GM21723 (cell line): ENCODE measurements around the gene EIF2S2.

Experiments
- ATAC-seq: cut with Tn5 transposase; IDR thresholded peaks from one replicate; pipeline ENCODE4 v1.9.1; 2021; ENCODE audit warnings: mild to moderate bottlenecking, moderate library complexity; ENCODE audit not compliant: unreplicated experiment

The EIF2S2 gene

DNA sequence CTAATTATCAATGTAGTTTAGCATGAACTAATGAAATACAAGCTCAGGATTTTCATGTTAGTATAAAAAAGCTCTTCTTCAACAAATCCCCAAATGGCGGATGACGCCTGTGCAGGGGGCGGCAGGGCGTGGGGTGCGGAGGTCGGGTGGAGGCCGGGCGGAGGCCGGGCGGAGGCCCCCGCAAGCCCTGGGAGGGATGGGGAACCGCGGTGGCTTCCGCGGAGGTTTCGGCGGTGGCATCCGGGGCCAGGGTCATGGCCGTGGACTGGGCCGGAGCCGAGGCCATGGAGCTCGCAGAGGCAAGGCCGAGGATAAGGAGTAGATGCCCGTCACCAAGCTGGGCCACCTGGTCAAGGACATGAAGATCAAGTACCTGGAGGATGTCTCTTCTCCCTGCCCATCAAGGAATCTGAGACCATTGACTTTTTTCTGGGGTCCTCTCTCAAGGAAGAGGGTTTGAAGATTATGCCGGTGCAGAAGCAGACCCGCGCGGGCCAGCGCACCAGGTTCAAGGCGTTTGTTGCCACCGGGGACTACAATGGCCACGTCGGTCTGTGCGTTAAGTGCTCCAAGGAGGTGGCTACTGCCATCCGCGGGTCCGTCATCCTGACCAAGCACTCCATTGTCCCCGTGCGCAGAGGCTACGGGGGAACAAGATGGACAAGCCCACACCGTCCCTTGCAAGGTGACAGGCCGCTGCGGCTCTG is 10.4 kb upstream of the EIF2S2 start:
- no peak for ATAC-seq

DNA sequence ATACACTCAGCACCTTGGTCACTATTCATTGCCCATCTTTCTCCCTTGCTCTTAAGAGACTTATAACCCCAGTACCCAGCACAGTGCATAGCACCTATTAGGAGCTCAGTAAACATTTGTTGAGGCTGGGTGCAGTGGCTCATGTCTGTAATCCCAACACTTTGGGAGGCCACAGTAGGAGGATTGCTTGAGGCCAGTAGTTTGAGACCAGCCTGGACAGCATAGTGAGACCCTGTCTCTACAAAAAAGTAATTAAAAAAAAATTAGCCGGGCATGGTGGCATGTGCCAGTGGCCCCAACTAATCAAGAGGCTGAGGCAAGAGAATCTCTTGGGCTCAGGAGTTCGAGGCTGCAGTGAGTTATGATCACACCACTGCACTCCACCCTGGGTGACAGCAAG is 8.2 kb upstream of the EIF2S2 start:
- ATAC-seq = no peak

DNA sequence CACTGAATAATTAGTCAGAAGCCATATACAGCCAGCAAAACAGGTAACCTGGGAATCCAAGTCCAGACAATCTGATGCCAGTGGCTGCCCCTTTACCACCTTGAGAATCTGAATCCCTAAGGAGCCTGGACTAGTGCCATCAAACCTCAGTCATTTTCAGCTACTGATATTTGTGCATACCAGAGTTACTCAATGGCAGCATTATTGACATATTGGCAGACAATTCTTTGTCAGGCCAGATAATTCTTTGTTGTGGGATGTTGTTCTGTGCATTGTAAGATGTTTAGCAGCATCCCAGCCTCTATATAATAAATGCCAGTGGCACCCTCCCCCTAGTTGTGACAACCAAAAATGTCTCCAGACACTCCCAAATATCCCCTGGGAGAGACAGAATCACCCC is 3.2 kb upstream of the EIF2S2 start:
- ATAC-seq = no peak

DNA sequence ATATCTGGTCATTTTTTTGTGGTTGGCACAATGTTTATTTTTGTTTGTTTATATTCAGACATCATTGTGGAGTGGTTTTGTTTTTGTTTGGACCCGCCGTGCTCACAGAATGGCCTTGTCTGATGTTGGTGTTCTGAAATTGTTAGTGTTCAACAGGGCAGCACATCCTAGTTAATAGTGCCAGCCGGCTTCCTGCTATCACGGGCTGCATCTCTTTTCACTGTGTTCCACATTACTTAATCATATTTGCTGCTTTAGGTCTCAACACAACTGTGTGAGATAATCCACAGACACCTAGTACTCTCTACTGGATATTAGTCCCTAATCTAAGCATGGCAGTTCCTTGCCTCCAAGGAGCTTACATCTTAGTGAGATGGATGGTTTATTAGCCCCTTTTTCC is 2.8 kb upstream of the EIF2S2 start:
- no peak for ATAC-seq

DNA sequence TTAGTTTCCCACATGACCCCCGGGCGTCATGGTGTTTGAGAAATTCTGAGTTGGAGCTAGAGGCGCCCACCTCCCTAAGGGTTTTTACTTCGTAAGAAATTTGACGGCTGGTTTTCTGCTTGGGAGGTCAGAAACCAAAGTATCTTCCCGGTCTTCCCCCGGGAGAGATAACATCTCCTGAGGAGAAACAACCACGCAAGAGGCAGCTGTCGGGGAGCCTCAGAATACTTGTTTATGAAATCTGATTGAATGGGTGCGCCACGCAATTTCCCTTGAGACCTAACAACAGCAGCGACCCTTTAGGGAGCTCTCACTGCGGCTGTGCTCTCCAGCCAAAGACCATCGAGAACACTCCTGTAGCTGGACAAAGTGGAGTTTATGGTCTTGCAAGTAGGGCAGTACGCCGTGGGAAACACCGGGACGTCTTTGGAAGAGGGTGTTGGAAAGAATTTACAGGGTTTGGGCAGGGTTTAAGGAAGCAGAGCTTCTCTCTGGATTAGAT is 608 bp upstream of the EIF2S2 start:
- ATAC-seq = no peak

DNA sequence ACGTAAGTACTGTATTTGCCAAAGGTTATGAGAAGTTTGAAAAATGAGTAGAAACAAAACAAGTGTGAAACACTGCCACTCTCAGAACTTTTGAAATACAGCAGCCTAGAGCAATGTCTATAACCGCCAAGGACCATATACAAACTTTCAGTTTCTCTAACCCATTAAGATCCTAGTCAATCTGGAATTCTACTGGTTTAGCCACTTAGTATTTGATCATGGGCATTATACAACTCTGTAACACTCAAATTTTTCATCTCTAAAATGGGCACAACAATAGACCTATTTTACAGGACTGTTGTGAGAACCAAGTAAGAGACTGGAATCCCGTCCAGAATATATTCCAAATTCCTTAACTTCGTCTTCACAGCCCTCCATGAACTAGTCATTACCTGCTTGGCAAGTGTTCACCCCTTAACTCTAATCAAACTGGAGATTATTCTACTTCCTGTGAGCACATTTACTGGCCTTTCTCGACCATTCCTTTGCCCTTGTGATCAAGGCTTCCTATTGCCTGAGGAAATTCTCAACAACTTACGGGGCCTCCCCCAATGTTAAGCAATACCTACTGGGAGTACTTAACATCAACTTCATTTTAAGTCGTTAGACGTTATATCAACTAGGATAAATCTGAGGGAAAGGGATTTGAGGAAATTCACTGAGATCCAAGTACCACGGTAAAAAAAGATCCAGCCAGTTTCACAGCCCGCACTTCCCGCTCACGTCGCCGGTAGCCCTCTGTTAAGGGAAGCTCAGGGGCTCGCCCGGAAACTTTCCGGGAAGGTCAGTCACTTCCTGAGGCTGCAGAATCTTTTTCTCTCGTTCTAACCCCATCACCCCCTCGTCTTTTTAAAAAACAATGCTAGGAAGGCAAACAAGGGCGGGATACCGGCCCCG is 1.1 kb downstream of the EIF2S2 start:
- no peak for ATAC-seq

DNA sequence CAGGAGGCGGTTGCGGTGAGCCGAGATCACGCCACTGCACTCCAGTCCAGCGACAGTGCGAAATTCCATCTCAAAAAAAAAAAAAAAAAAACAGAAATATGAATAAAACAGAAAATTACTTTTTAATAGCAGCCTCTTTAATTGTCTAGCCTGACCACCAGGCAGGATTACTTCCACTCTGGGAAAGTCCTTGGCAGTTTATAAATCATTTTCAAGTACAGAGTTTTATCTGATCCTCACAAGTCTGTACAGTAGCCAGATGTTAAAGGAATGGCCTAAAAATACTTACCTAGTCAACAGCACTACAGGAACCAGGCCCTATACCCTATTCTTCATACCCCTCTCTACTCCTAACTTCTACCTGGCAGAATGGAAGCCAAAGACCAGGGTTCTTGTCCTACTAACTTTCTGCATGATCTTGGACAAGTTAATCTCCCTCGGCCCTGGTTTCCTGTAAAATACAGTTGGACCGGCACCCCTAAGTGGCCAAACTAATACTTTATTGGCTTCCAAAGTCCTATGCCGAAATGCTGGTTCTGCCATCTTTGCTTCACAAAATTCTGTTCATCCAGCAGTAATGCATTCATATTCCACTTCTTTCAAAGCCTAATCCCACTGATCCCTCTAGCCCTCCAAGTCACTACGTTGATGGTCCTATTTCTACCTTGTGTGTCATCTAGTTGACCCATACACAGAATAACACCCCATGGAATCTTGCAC is 1.9 kb downstream of the EIF2S2 start:
- no peak for ATAC-seq

DNA sequence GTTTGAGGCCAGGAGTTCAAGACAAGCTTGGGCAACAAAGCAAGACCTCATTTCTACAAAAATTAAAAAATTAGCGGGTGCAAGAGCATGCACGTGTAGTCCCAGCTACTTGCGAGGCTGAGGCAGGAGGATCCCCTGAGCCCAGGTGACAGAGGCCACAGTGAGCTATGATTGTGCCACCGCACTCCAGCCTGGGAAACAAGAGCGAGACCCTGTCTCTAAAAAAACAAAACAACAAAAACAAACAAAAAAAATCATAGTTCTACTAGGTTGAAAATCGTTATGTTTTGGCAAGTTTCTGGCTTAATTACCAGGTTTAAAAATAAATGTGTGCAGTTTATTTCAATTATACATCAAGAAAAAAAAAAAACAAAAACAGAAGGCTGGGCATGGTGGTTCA is 2.6 kb downstream of the EIF2S2 start:
- no peak for ATAC-seq

DNA sequence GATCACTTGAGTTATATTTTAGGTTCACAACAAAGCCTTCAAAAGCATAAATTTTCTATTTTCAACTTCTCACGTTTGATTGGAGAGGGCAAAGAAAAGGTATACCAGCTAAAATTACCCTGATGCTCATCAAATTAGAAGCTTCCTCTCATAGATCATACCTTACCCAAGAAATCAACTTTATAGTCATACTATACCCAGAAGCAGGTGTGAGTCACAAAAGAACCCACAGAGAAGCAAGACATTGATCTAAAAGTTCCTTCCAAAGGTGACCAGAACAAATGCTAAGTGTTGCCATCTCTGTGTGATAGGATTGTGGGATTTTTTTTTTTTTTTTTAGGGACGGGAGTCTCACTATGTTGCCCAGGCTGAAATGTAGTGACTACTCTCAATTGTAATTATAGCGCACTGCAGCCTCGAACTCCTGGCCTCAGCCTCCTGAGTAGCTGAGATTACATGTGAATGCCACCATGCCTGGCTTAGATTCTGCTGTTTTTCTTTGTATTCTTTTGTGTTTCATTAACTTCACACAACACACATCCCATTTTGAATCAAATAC is 3.3 kb downstream of the EIF2S2 start:
- no peak for ATAC-seq

DNA sequence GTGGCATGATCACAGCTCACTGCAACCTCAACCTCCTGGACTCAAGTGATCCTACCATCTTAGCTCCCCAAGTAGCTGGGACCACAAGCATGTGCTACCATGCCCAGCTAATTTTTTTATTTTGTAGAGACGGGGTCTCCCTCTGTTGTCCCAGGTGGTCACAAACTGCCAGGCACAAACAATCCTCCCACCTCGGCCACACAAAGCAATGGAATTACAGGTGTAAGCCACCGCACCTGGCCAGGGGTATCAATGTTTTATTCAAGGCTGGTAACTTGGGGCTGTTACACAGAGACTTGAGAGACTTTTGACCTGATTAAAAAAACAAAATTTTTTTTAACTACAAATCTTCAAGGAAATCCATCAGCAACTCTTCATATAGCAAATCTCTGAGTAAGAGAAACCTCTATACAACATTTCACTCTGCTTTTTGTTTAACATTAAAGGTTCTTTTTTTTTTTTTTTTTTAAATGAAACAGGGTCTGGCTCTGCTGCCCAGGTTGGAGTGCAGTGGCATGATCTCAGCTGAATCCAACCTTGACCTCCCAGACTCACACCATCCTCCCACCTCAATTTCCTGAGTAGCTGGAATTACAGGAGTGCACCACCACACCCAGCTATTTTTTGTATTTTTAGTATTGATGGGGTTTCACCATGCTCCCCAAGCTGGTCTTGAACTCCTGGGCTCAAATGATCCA is 5.9 kb downstream of the EIF2S2 start:
- ATAC-seq = no peak

DNA sequence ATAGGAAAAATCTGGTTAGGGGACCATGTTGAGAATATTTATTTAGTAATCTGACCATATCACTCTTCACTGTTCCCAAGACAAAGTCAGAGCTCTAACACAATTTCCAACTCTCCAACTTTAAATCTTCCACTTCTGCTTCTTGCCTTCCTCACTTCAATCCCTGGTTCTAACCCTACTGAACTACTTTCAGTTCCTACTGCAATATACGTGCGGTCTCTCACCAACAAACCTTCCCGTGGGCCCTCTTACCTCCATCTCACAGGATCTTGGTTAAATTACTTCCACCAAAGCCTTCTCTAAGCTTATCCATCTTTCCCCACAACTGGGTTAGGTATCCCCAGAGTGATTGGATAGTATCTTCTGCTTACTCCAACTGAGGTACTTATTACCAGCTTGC is 8.0 kb downstream of the EIF2S2 start:
- no peak for ATAC-seq

DNA sequence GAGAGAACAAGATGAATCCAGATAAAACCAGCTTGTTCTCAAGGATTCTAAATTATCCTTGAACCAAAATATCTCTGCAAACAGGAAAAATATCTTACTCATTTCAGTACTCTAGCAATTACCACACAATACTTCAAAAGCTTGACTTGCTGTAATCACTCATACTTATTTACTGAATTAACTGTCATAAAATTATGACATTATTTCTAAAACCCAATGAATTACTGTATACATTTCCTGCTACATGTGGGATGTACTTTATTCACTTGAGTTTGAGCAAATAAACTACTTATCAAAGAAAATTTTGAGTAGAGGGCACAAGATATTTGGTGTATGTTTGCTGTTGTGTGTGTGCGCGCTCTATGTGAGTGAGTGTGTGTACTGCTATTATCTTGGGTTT is 9.7 kb downstream of the EIF2S2 start:
- ATAC-seq = no peak

DNA sequence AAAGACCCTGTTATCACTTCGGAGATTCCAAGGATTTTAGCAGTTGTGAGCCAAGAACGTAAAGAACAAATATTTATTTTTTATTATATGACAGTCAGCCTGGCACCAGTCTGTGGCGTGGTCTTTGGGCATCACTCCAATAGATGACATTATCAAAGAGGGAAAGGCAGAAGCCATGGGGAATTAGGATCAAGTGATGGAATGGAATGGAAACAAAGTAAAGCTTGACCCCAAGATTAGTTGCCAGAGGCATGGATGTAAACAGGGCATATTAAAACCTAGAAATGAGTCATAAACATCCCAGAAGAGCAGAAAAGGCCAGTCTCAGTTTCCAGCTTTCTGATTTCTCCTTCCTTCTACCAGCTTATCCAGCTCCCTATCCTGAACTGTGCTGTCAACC is 11.5 kb downstream of the EIF2S2 start:
- ATAC-seq = no peak

DNA sequence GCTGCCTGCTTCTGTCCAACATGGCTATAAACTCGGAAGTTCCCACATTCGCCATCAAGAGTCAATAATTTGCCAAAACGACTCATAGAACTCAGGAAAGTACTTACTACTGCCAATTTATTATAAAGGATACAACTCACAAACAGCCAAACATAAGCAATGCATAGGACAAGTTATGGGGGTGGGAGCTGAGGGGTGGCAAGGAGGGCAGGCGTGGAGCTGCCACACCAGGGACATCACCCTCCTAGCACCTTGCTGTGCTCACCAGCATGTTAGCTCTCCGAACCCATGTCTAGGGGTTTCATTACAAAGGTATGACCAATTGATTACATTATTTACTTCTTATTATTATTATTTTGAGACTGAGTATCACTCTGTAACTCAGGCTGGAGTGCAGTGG is 12.4 kb downstream of the EIF2S2 start:
- no peak for ATAC-seq

DNA sequence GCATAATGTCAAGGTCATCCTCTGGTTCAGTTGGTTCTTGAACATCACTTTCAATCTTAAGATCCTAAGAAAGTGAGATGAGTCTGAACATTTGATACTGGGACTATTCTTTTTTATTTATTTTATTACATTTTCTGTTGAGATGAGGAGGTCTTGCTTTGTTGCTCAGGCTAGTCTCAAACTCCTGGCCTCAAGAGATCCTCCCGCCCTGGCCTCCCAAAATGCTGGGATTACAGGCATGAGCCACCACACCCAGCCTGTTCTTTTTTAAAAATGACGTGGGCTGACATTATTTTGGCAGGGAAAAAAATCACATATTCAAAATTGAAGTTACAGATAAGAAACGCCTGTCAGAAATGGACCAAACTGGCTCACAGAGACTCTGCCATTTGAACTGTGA is 13.5 kb downstream of the EIF2S2 start:
- ATAC-seq = no peak

DNA sequence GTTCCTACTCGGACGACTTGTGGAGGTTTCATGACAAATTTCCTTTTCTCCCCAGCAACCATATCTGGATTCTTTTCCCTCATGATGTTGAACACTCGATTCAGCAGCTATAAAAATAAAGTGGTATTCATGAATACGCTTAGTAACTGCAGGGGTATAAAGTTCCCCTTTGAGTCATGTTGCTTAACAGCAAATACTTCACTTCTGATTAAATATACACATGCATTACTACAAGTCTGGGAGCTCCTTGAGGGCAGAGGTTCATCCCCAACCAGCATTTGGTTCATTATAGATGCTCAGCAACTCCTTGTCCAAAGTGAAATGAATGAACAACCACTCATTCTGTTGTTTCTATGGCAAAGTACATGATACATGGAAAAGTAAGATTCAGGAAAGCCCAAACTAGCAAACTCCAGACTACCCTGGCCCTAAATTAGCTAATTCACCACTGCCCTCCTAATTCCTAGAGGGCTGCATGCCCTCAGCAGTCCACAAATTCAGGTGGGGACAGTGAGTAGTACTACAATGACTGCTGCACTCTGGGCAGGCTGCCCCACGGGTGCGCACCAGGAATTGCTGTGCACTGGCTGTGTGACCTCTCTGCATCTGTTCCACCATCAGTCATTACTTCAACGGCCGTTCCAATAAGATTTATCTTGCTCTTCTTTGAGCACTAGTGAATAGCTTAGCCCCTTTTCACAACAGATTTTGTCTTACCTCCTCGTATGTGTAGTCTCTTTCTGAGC is 15.2 kb downstream of the EIF2S2 start:
- no peak for ATAC-seq

DNA sequence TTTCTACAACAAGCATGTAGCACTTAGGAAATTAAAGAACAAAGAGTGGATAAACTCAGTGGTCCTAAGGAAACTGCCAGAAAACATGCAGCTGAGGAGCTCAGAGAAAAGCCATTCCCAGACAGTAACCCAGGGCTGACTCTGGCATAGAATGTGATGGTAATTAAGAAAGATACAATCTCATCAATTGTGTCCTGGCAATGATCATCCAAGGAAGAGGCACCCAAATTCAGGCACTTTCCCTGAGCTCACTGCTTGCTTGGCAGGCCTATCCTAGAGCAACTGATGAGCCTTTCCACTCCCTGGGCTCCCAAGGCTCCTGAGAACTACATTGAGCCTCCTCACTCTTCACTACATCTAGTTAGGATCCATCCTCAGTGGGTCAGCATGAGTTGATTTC is 16.2 kb downstream of the EIF2S2 start:
- ATAC-seq = no peak

DNA sequence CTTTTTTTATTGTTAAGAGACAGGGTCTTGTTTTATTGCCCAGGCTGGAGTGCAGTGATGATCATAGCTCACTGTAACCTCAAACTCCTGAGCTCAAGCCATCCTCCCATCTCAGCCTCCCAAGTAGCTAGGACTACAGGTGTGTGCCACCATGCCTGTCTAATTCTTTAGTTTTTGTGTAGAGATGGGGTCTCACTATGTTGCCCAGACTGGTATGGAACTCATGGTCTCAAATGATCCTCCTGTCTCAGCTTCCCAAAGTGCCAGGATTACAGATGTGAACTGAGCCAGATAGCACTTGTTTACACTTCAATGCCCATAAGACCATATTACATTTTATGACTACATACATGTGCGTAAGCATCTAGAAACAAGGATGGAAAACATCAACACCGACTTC is 18.1 kb downstream of the EIF2S2 start:
- no peak for ATAC-seq

DNA sequence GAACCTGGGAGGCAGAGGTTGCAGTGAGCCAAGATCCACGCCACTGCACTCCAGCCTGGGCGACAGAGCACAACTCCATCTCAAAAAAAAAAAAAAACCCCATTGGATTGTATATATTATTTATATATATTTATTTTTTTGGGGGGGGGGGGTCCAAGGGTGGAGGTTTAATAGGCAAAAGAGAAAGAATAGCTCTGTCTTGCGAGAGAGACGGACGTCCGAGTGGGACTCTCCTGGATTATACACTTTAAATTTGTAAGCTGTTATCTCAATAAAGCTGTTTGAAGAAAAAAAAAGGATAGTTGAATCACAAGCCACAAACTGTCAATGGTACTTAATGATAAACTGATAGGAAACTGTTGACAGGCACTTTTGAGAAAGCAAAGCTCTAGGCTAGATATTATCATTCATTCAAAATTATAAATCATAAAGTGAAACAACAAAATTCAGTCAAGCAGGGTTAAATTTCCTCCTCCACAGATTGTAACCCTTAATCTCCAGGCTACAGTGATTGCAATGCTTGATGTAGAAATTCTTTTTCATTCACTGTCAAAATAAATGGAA is 20.3 kb downstream of the EIF2S2 start:
- ATAC-seq = no peak

DNA sequence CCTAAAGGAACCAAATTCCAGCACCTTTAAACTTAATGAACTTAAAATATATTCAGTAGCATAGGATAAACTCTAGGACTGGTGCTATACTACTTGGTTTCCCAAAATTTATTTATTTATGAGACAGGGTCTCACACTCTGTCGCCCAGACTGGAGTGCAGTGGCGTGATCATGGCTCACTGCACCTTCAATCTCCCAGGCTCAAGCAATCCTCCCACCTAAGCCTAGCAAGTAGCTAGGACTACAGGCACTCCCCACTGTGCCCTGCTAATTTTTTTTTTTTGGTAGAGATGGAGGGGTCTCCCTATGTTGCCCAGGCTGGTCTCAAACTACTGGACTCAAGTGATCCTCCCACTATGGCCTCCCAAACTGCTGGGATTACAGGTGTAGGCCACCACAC is 21.4 kb downstream of the EIF2S2 start:
- no peak for ATAC-seq
